GM11168 (cell line): Measurements from ENCODE around the gene TSPAN31.
"Not testable (repeated sequence)": the region's sequence is repeated elsewhere in the genome, so short reads cannot be mapped to it uniquely, and the experiment has no call there.

Source experiments
- in situ Hi-C: fragments of 300-500 bp; cut with MboI; formaldehyde crosslinking; loops from one replicate; pipeline ENCODE4 v1.12.0; 2022; ENCODE audit warnings: low sequenced_read_pairs; ENCODE audit not compliant: unreplicated experiment

Gene TSPAN31

GRCh38 chr12:57763881-57764661 is 19.2 kb downstream of the TSPAN31 start:
- in situ Hi-C loops: no loop called here

- in situ Hi-C loops: no loop called here
Measured at GRCh38 chr12:57764662-57765002, 19.8 kb downstream of the TSPAN31 start.

- in situ Hi-C loops: no loop called here
Measured at GRCh38 chr12:57765003-57765697, 20.3 kb downstream of the TSPAN31 start.

- in situ Hi-C loops: no loop called here
Measured at GRCh38 chr12:57765698-57766463, 21.0 kb downstream of the TSPAN31 start.

- in situ Hi-C loops: no loop called here
Measured at GRCh38 chr12:57766464-57767304, 21.8 kb downstream of the TSPAN31 start, which contains the start of gene CYP27B1. TSS of gene CYP27B1 (minus strand) at chr12:57767078. CDS start at chr12:57767041, 37 bp downstream.

- in situ Hi-C loops: no loop called here
Measured at GRCh38 chr12:57767305-57767698, 22.5 kb downstream of the TSPAN31 start.

GRCh38 chr12:57767876-57768275 is 23.0 kb downstream of the TSPAN31 start:
- in situ Hi-C loops: no loop called here

- in situ Hi-C loops: no loop called here
Measured at GRCh38 chr12:57769594-57769993, 24.8 kb downstream of the TSPAN31 start.

GRCh38 chr12:57770734-57771133 is 25.9 kb downstream of the TSPAN31 start:
- in situ Hi-C loops: no loop called here

GRCh38 chr12:57771236-57771872 is 26.5 kb downstream of the TSPAN31 start:
- in situ Hi-C loops: no loop called here

GRCh38 chr12:57771873-57772428 is 27.1 kb downstream of the TSPAN31 start, which contains the start of gene METTL1:
TSS of gene METTL1 (minus strand) at chr12:57772105. CDS start at chr12:57772083, 22 bp downstream.
- in situ Hi-C loops: no loop called here

GRCh38 chr12:57772429-57773322 is 27.8 kb downstream of the TSPAN31 start, which contains the start of gene EEF1AKMT3:
TSS of gene EEF1AKMT3 (plus strand) at chr12:57772614. CDS start at chr12:57772725, 111 bp downstream.
- in situ Hi-C loops: no loop called here

- in situ Hi-C loops: not testable (repeated sequence)
Measured at GRCh38 chr12:57774634-57775033, 29.8 kb downstream of the TSPAN31 start.

GRCh38 chr12:57775044-57775443 is 30.2 kb downstream of the TSPAN31 start:
- in situ Hi-C loops: no loop called here

- in situ Hi-C loops: no loop called here
Measured at GRCh38 chr12:57775563-57776246, 30.9 kb downstream of the TSPAN31 start.

GRCh38 chr12:57776247-57776587 is 31.4 kb downstream of the TSPAN31 start:
- in situ Hi-C loops: no loop called here

GRCh38 chr12:57777367-57777766 is 32.5 kb downstream of the TSPAN31 start:
- in situ Hi-C loops: no loop called here

- in situ Hi-C loops: no loop called here
Measured at GRCh38 chr12:57777911-57778310, 33.1 kb downstream of the TSPAN31 start.
